OCI-LY3 (cell line): ENCODE results near the gene RPRD1A.

ENCODE experiments used
- CTCF ChIP-seq: fragments of 200-600, 300-600 bp; sonication (generic); IDR thresholded peaks from 2 replicates; pipeline ENCODE4 v1.5.1; 2014; ENCODE audit warnings: antibody characterized with exemption, low read length, low read depth
- EZH2phosphoT487 ChIP-seq: fragments of 200-600 bp; shearing (Covaris generic); IDR thresholded peaks from 2 replicates; pipeline ENCODE4 v1.6.1; 2018; ENCODE audit warnings: antibody characterized with exemption, mixed run types, low read depth

DNA sequence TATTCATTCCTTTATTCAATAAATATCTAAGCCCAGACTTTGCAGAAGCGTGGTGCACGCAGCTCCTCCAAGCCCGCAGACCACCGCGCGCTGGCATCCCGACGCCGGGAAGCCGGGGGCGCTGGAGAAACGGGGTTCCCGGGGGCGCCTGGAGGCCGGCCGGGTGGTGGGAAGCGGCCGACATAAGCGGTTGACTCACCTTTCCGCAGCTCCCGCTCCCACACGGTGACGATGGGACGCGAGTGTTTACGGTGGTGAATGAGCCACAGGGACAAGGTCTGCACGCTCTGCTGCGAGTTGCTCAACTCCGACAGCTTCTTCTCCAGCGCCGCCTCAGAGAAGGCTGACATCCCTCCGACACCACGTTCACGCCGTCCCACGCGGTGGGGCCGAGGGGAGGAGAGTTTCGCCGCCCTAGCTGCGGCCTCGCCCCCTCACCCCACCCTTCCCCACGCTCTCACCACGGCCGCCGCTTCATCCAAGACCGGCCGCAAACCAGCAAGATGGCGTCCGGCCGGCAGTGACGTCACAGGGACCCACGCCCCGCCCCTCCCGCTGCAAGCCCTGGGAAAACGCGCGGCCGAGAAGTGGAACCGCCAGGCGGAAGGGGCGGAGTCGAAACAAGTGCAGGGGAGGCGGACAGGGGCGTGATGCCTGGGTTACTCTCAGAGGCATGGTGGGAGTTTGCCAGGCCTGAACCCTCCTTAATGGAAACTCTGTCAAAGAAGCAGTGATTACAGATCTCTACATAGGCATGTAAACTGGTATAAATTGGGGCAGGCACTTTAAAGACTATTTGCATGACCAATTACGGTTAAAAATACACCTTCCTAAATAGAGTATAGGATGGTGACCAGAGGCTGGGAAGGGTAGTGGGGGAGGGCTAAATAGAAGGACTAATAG lies at the start of gene RPRD1A:
- TF ChIP-seq CTCF = no peak
- no peak for TF ChIP-seq EZH2phosphoT487
